Heart left ventricle (tissue), 16 donors: ENCODE results near the gene NSFL1C. TPM values are rescaled to one million over a fixed set of nuclear protein-coding genes. Genes with fewer than 3 reads are reported as not detected.

Experiments
- ATAC-seq, 4 donors: fragments of 200-7000 bp; cut with Tn5 transposase; one replicate each; pipeline ENCODE4 v1.9.1; 2020 to 2022; ENCODE audit warnings: moderate library complexity in 4 of 4, mild to moderate bottlenecking in 3 of 4, moderate number of reproducible peaks in 1 of 4
- DNase-seq, 5 donors: peaks; one replicate each; pipeline ENCODE4 v3.0.0-alpha.2; 2020
- H3K27ac ChIP-seq, 12 donors: fragments of 200-600 bp; sonication (generic) in 4 of 12; one replicate each; pipeline versions ENCODE4 v1.5.0 to v1.8.0; 2016 to 2022; ENCODE audit warnings: mild to moderate bottlenecking in 2 of 12
- H3K27me3 ChIP-seq, 9 donors: fragments of 200-600 bp; sonication (generic) in 2 of 9; one replicate each; pipeline versions ENCODE4 v1.5.1 to v1.8.0; 2016 to 2022; ENCODE audit warnings: mild to moderate bottlenecking in 3 of 9
- H3K36me3 ChIP-seq, 9 donors: fragments of 200-600 bp; sonication (generic) in 2 of 9; one replicate each; pipeline versions ENCODE4 v1.5.0 to v1.8.0; 2018 to 2022; ENCODE audit warnings: mild to moderate bottlenecking in 2 of 9
- H3K4me1 ChIP-seq, 12 donors: fragments of 200-600 bp; sonication (generic) in 4 of 12; one replicate each; pipeline versions ENCODE4 v1.5.0 to v1.8.0; 2016 to 2022; ENCODE audit warnings: mild to moderate bottlenecking in 3 of 12
- H3K4me3 ChIP-seq, 12 donors: fragments of 200-600 bp; sonication (generic) in 4 of 12; one replicate each; pipeline versions ENCODE4 v1.5.0 to v1.8.0; 2017 to 2022; ENCODE audit warnings: mild to moderate bottlenecking in 9 of 12, moderate library complexity in 4 of 12
- H3K9me3 ChIP-seq, 12 donors: fragments of 200-600 bp; sonication (generic) in 4 of 12; one replicate each; pipeline versions ENCODE4 v1.5.0 to v1.8.0; 2016 to 2022; ENCODE audit warnings: mild to moderate bottlenecking in 1 of 12
- POLR2A ChIP-seq, 2 donors: fragments of 450-650 bp; IDR thresholded peaks; one replicate each; pipeline ENCODE4 v1.6.1; 2017; ENCODE audit warnings: antibody characterized with exemption in 2 of 2, mild to moderate bottlenecking in 2 of 2, moderate library complexity in 2 of 2
- WGBS, 4 donors: extraction: QIAGEN DNeasy Blood & Tissue Kit in 2 of 4; methylation state at CpG; one replicate each; pipeline versions ENCODE4 v1.1.5 to v1.1.7; 2013 to 2018; 5-methylcytosine and 5-hydroxymethylcytosine counted together
- intact Hi-C, 10 donors: fragments of 100-400 bp; cut with DNase I; formaldehyde crosslinking; loops; one replicate each; pipeline versions ENCODE4 v1.11.1 to v1.14.2; 2022
- polyA plus RNA-seq, 2 donors: library from polyadenylated mRNA; stranded (reverse); fragments of 200-250 nt; gene quantifications; one replicate each; pipeline ENCODE4 v1.2.3, GENCODE V29; 2013
- total RNA-seq, 9 donors: library from RNA; depleted of rRNA in 2 of 9; stranded (reverse); fragments of >200 nt in 2 of 9; fragmentation: NEBNext Ultra II Directional in 3 of 9; extraction: Animal tissue kit (Norgen Biotek cat#: 25700) in 3 of 9; gene quantifications; one replicate each; pipeline versions ENCODE4 v1.1.0 to v1.2.4, GENCODE V29; 2016 to 2023
- TF ChIP-seq, protein P1 (sequence below), 12 donors: fragments of 200-600 bp; sonication (generic) in 4 of 12; IDR thresholded peaks; one replicate each; pipeline versions ENCODE4 v1.5.0 to v1.8.0; 2018 to 2022; ENCODE audit warnings: antibody characterized with exemption in 12 of 12, mild to moderate bottlenecking in 5 of 12
- donor health status: ischemic (EF 13 %, LVEDD 7.1; RV severe dilation, severe dysfunction).
- donor health status: healthy with polysubstance abuse.
- donor health status: DM: no; HTN: yes; CAD: no.
- donor health status: DM: no; HTN: no; CAD: no.
- donor health status: ischemic (EF 25% LVEDD 6.9; RV normal size, moderate dysfunction).
- donor health status: ischemic (EF 25% LVEDD 5.7; RV mildly dilated, moderate dysfunction).
- donor health status: healthy.
- donor health status: DM: yes; HTN: yes; CAD: no.
- donor health status: ischemic (EF 35%, LVEDD 5.7; RV mildly dilated, moderate dysfunction).
- donor health status: nonischemic (EF 11% LVEDD 7.7; RV severe dilation, severe dysfunction).
- donor health status: DM: yes; HTN: yes; CAD: no.
- donor health status: PGD.
- donor health status: ischemic (EF 29% LVEDD 5.4; RV normal size, mild dysfunction).
- donor health status: nonischemic (EF 23%, LVEDD 6.1; RV moderate dilation, normal function).

NSFL1C gene
- total and polyA plus RNA-seq, 11 donors: 27.9 to 66.6 (median 55.8) TPM

DNA sequence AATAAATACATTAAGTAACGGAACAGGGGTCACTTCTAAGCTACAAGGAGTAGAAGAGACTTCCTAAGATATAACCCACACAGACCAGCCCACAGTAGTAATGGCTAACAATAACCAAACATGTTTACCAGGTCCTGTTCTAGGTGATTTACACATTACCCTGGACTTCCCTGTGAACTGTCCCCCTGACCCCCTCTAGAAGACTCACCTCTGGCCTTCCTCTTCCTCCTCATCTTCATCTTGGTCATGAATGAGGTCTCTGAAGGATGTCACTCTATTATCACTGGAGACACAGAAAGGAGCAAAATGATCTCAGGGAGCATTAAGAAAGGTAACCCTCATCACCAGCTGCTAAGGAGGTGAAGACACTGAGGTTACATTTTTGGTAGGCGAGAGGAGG, 8.7 kb downstream of the NSFL1C start:
- TF ChIP-seq, protein P1, sequence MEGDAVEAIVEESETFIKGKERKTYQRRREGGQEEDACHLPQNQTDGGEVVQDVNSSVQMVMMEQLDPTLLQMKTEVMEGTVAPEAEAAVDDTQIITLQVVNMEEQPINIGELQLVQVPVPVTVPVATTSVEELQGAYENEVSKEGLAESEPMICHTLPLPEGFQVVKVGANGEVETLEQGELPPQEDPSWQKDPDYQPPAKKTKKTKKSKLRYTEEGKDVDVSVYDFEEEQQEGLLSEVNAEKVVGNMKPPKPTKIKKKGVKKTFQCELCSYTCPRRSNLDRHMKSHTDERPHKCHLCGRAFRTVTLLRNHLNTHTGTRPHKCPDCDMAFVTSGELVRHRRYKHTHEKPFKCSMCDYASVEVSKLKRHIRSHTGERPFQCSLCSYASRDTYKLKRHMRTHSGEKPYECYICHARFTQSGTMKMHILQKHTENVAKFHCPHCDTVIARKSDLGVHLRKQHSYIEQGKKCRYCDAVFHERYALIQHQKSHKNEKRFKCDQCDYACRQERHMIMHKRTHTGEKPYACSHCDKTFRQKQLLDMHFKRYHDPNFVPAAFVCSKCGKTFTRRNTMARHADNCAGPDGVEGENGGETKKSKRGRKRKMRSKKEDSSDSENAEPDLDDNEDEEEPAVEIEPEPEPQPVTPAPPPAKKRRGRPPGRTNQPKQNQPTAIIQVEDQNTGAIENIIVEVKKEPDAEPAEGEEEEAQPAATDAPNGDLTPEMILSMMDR (IDR thresholded peaks at IDR 0.05): no peak
- no peak for TF ChIP-seq POLR2A (IDR thresholded peaks at IDR 0.05)
- Histone ChIP-seq H3K27me3 (no peaks in the 10 kb centered on the region), H3K36me3 (peaks cover 0 to 100% (median 93%) of the 10 kb centered on the region in 9 donors), H3K4me3 (no peak overlapping the region), H3K4me1 (peaks cover 0 to 3% (median 0%) of the 10 kb centered on the region in 12 donors), H3K27ac (no peak overlapping the region), H3K9me3 (no peaks in the 10 kb centered on the region)
- intact Hi-C loops: no loop called here
- WGBS, 4 donors: 96 to 99% (median 97%) methylated on average over 2 of the region's 2 CpGs
- DNase-seq: no peak
- ATAC-seq: no peak

DNA sequence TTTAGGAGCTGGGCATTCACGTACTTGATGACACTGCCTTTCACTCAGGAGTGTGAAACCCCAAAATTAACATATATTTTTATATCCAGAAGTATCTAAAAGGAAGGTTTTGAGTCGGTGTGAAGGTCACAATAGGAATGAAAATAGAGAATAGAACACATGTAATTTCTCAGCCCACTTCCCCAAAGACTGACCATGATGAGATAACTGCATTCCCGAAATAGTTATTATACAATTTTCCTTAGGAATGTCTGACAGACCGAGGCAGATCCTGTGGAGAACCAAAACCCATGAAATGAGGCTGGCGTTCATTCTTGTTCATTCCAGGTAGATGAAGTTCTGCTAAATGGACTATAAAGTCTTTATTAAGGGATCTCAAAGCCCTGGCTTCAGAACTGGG, 10.3 kb downstream of the NSFL1C start:
- Histone ChIP-seq H3K27ac (no peak overlapping the region), H3K36me3 (peaks cover 6 to 100% (median 100%) of the 10 kb centered on the region in 9 donors), H3K4me3 (no peak overlapping the region), H3K27me3 (no peaks in the 10 kb centered on the region), H3K4me1 (no peaks in the 10 kb centered on the region), H3K9me3 (peaks cover 0 to 8% (median 0%) of the 10 kb centered on the region in 12 donors)
- ATAC-seq: no peak
- TF ChIP-seq, protein P1 (IDR thresholded peaks at IDR 0.05): no peak
- no peak for TF ChIP-seq POLR2A (IDR thresholded peaks at IDR 0.05)
- DNase-seq: no peak
- WGBS, 4 donors: 66 to 73% (median 69%) methylated on average over 5 of the region's 5 CpGs
- intact Hi-C loops: no loop called here

DNA sequence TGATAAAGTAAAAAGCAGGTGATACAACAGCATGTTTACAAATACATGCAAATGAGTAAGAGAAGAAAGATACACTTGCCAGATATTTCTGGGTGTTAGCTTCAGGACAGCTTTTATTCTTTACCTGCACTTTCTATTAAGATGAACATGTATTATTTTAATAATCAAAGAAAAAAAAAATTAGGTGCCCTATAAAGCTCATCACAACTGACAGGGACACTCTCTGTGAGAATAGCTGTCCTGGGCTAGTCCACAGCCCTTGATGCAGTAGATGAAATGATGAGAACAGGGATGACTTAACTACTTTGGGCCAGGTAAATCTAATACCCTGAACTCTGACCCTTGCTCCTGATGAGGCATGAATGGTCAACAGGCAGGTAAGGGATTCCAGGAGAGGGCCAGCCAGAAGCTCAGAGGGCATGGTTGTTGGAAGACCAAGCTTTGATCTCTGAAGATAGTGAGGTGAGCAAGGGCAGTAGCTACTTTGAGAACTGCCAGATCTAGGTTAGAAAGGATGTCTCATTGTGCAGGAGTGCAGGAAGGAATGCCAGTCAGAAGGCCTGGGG, 15.6 kb downstream of the NSFL1C start:
- Histone ChIP-seq H3K4me1 (peaks cover 0 to 3% (median 0%) of the 10 kb centered on the region in 12 donors), H3K27ac (no peak overlapping the region), H3K36me3 (peaks cover 12 to 100% (median 100%) of the 10 kb centered on the region in 9 donors), H3K4me3 (no peak overlapping the region), H3K9me3 (peaks cover 0 to 17% (median 5%) of the 10 kb centered on the region in 12 donors), H3K27me3 (no peaks in the 10 kb centered on the region)
- TF ChIP-seq POLR2A (IDR thresholded peaks at IDR 0.05): no peak
- TF ChIP-seq, protein P1 (IDR thresholded peaks at IDR 0.05): no peak
- DNase-seq (no peak), ATAC-seq (no peak)
- intact Hi-C loops: no loop called here

DNA sequence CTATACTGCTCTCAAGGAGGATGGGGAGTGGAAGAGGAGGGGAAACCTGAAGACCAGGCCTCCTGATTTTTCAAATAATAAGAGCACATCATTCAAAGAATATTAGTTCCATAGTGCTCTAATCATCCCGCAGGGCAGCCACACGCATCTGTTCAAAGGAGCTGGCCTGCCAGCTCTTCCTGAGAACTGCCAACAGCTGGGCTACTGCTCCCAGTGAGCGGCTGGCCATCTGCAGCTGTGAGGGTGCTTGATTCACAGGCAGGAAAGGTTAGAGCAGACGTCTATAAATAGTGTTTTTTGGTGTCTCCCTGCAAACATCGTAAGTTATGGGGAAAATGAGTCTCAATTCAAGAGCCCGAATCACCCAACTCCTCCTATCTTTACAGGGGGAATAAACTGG, 17.3 kb downstream of the NSFL1C start:
- TF ChIP-seq POLR2A (IDR thresholded peaks at IDR 0.05): no peak
- TF ChIP-seq, protein P1 (IDR thresholded peaks at IDR 0.05): no peak
- 90 to 94% (median 91%) methylated on average over 6 of the region's 6 CpGs for WGBS, 4 donors
- Histone ChIP-seq H3K4me3 (no peak overlapping the region), H3K27ac (no peak overlapping the region), H3K27me3 (no peaks in the 10 kb centered on the region), H3K36me3 (peaks cover 12 to 100% (median 100%) of the 10 kb centered on the region in 9 donors), H3K9me3 (peaks cover 0 to 17% (median 5%) of the 10 kb centered on the region in 12 donors), H3K4me1 (peaks cover 0 to 3% (median 0%) of the 10 kb centered on the region in 12 donors)
- intact Hi-C loops: no loop called here
- no peak for ATAC-seq
- no peak for DNase-seq
